ENCODE measurements around the gene RPTOR. TPM values are rescaled to one million over a fixed set of nuclear protein-coding genes. Genes with fewer than 3 reads are reported as not detected.
A peak's percentile ranks its signal among the peaks of the same experiment; 100 is the strongest.

The RPTOR gene
- total and polyA plus RNA-seq, 4 experiments from 2014 or later: 2.4 to 51.8 (median 29.6) TPM

DNA sequence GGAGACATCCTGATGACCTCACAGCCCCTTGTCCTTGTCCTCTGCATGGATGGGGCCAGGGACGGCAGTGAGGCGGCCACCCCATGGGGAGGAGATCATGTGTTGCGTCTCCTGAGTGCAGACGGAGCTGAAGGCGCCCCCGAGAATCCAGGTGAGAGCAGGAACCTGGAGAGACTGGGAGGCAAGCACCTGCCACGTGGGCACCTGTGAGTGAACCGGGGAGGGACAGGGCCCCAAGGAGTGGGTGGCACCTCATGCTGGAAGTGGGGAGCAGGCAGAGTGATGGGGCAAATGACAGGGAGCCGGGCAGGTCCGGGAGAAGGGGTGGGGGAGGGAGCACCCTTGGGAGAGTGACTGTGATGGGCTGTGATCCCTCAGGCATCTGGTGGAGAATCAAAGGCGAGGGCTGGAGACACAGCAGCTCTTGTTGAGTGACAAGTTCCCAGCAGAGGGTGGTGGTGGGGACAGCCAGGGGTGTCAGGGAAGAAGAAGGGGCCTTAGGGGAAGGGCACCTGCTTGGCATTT lies 272.7 kb downstream of the RPTOR start:
- Mint-ChIP-seq H3K9me3 (peaks cover 0 to 2% (median 0%) of the 10 kb centered on the region in 8 donors), H3K36me3 (peaks cover 6 to 12% of the 10 kb centered on the region in 2 donors), H3K27ac (peak overlapping the region in 2 of 7 donors; percentile 23 to 66), H3K4me3 (peak overlapping the region in 1 of 8 donors; percentile 55), H3K4me1 (peaks cover 21 to 59% (median 35%) of the 10 kb centered on the region in 4 donors), H3K27me3 (no peaks in the 10 kb centered on the region)
- H3K27me3 ChIP-seq (ENCODE audit: insufficient read depth, low read length): no peaks in the 10 kb centered on the region
- ChIA-PET CTCF (ENCODE audit: partially characterized antibody) (no interaction called here), POLR2A (ENCODE audit: partially characterized antibody) (no interaction called here)
- no peaks in the 10 kb centered on the region for H3K9me3 ChIP-seq (ENCODE audit: control insufficient read depth in 1 of 2, low read length in 2 of 2)
- H3K36me3 ChIP-seq (ENCODE audit: insufficient read depth, low read length): no peaks in the 10 kb centered on the region
- no peak overlapping the region for H3K4me3 ChIP-seq (ENCODE audit: low read length in 2 of 2)
- DNase-seq: no peak
- H3K4me1 ChIP-seq (ENCODE audit: insufficient read depth, low read length): peaks cover 24% of the 10 kb centered on the region
- intact Hi-C loops (cut with micrococcal nuclease): no loop called here
- H3K27ac ChIP-seq (ENCODE audit: low read depth, low read length): no peak overlapping the region

DNA sequence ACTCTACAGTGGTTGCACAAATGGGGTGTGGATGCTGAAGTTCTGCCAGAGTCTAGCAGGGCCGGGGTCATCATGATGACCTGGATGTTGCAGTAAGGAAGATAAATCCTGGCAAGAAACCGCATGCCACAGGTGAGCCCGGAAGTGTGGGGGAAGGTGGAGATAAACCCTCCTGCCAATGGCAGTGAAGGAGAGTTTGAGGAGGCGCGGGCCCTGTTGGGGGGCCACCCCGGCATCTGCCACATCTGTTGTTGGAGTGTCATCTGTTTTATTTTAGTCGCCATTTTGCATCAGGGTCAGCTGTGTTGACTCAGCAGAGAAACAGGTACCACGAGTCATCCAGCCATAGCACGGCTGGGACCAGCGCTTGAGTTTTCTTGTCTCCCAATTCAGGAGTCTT lies 273.2 kb downstream of the RPTOR start:
- Mint-ChIP-seq H3K36me3 (peaks cover 11 to 16% of the 10 kb centered on the region in 2 donors), H3K27me3 (no peaks in the 10 kb centered on the region), H3K4me3 (peak overlapping the region in 1 of 8 donors; percentile 55), H3K27ac (peak overlapping the region in 3 of 7 donors; percentile 23 to 66 (median 42)), H3K9me3 (peaks cover 0 to 2% (median 0%) of the 10 kb centered on the region in 8 donors), H3K4me1 (peaks cover 22 to 54% (median 33%) of the 10 kb centered on the region in 4 donors)
- intact Hi-C loops (cut with micrococcal nuclease): no loop called here
- POLR2A ChIA-PET (ENCODE audit: partially characterized antibody): no interaction called here
- H3K9me3 ChIP-seq (ENCODE audit: control insufficient read depth in 1 of 2, low read length in 2 of 2): no peaks in the 10 kb centered on the region
- H3K36me3 ChIP-seq (ENCODE audit: insufficient read depth, low read length): peaks cover 3% of the 10 kb centered on the region
- no peak overlapping the region for H3K27ac ChIP-seq (ENCODE audit: low read depth, low read length)
- no peaks in the 10 kb centered on the region for H3K27me3 ChIP-seq (ENCODE audit: insufficient read depth, low read length)
- no peak overlapping the region for H3K4me3 ChIP-seq (ENCODE audit: low read length in 2 of 2)
- CTCF ChIA-PET (ENCODE audit: partially characterized antibody): no interaction called here
- no peak for DNase-seq
- peaks cover 19% of the 10 kb centered on the region for H3K4me1 ChIP-seq (ENCODE audit: insufficient read depth, low read length)

DNA sequence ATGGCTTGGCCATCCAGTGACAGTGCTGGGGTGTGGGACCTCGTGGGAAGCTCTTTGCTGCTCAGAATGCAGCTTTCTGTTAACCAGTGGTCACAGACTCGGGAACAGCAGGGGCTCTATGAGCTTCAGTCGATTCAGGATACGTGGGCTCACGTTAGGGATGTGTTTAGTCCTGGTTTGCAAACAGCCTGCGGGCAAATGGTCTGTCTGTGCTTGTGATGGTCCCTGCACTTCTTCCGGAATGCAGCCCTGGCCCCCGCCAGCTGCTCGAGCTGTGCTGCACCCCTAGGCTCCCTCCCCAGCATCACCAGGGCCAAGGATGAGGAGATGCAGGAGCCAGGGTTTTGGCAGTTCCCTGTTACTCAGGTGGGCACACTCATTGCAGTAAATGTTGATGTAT lies 274.2 kb downstream of the RPTOR start:
- Histone ChIP-seq H3K36me3 (ENCODE audit: insufficient read depth, low read length) (peaks cover 10% of the 10 kb centered on the region), H3K4me1 (ENCODE audit: insufficient read depth, low read length) (peaks cover 18% of the 10 kb centered on the region), H3K27me3 (ENCODE audit: insufficient read depth, low read length) (no peaks in the 10 kb centered on the region), H3K27ac (ENCODE audit: low read depth, low read length) (no peak overlapping the region), H3K4me3 (ENCODE audit: low read length in 2 of 2) (no peak overlapping the region), H3K9me3 (ENCODE audit: control insufficient read depth in 1 of 2, low read length in 2 of 2) (no peaks in the 10 kb centered on the region)
- intact Hi-C loops (cut with micrococcal nuclease): no loop called here
- peak overlapping the region in 1 of 7 donors; percentile 88 for H3K27ac Mint-ChIP-seq
- ChIA-PET CTCF (ENCODE audit: partially characterized antibody) (interaction anchor here (1.1 kb wide), 1 partner anchor 28 kb away, joined by 3 read pairs; no protein-coding TSS in a partner anchor), POLR2A (ENCODE audit: partially characterized antibody) (interaction anchor here (1.6 to 2.2 kb wide), 2 partner anchors 14 to 36 kb away, joined by 4 to 8 read pairs; no protein-coding TSS in a partner anchor)
- DNase-seq: no peak
- peaks cover 18 to 20% of the 10 kb centered on the region in 2 donors for H3K36me3 Mint-ChIP-seq
- H3K9me3 Mint-ChIP-seq: peaks cover 0 to 2% (median 0%) of the 10 kb centered on the region in 8 donors
- peak overlapping the region in 2 of 8 donors; percentile 66 to 76 for H3K4me3 Mint-ChIP-seq
- H3K27me3 Mint-ChIP-seq: no peaks in the 10 kb centered on the region
- H3K4me1 Mint-ChIP-seq: peaks cover 20 to 48% (median 29%) of the 10 kb centered on the region in 4 donors

DNA sequence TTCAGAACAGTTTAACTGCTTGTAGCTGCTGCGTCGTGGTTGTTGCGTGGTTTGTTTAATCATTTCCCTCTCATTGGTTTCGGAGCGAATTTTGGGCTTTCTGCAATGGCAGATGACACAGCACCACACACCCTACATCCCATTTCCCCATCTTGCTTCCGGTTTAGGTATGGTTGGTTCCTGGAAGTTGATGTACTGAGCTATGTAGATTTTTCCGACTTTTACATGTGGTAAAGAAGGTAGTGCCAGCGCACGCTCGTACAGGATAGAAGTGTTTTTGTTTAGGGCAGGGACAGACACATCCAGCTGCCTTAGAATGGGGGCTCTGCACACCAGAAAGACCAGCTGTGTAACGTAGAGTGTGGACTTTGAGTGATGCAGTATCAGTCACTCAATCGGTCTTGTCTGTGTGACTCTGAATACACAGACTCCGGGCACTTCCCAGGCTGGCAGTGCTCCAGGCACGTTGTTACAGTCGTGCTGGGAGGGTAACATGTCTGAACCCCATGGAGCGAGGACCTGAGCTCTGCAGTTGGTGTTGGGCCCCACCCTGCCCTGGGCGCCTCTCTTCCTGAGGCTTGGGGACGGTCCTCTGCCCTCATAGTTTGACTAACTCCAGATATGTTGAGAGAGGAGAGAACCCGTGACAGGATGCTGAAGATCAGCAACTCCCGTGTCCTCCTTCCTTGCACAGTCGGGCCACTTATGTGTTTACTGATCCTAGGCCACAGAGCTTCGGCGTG lies 275.0 kb downstream of the RPTOR start:
- Histone ChIP-seq H3K36me3 (ENCODE audit: insufficient read depth, low read length) (peaks cover 10% of the 10 kb centered on the region), H3K27me3 (ENCODE audit: insufficient read depth, low read length) (no peaks in the 10 kb centered on the region), H3K4me3 (ENCODE audit: low read length in 2 of 2) (no peak overlapping the region), H3K9me3 (ENCODE audit: control insufficient read depth in 1 of 2, low read length in 2 of 2) (no peaks in the 10 kb centered on the region), H3K4me1 (ENCODE audit: insufficient read depth, low read length) (peaks cover 18% of the 10 kb centered on the region), H3K27ac (ENCODE audit: low read depth, low read length) (no peak overlapping the region)
- DNase-seq: no peak
- Mint-ChIP-seq H3K9me3 (peaks cover 0 to 2% (median 0%) of the 10 kb centered on the region in 8 donors), H3K4me1 (peaks cover 20 to 42% (median 26%) of the 10 kb centered on the region in 4 donors), H3K27ac (peak overlapping the region; percentile 31 to 88 (median 81)), H3K4me3 (peak overlapping the region in 7 of 8 donors; percentile 0 to 76 (median 60)), H3K27me3 (no peaks in the 10 kb centered on the region), H3K36me3 (peaks cover 18 to 27% of the 10 kb centered on the region in 2 donors)
- intact Hi-C loops (cut with micrococcal nuclease): no loop called here
- ChIA-PET CTCF (ENCODE audit: partially characterized antibody) (interaction anchor here (1.1 kb wide), 1 partner anchor 28 kb away, joined by 3 read pairs; no protein-coding TSS in a partner anchor), POLR2A (ENCODE audit: partially characterized antibody) (interaction anchor here (1.2 to 2.2 kb wide), 3 partner anchors 14 to 37 kb away, joined by 3 to 8 read pairs (median 4); no protein-coding TSS in a partner anchor)

DNA sequence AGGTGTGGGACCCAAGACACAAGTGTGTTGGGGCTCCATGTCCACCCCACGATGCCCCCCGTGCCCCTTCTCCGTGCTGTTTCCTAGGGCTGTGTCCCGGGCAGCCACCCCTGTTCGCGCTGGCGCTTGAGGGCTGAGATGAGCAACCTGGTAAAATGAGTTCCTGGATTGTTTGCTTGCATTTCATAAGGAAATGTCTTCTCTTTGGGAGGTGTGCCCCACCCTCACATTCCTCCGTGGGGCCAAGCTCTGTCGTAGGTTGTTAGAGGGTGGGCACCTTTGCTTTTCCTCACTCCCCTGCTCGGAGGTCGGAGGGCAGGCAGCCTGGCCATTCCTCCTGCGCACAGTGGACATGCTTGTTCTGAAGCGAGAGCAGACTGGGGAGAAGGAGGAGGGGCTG lies 275.7 kb downstream of the RPTOR start:
- H3K4me3 Mint-ChIP-seq: peak overlapping the region in 3 of 8 donors; percentile 47 to 76 (median 64)

DNA sequence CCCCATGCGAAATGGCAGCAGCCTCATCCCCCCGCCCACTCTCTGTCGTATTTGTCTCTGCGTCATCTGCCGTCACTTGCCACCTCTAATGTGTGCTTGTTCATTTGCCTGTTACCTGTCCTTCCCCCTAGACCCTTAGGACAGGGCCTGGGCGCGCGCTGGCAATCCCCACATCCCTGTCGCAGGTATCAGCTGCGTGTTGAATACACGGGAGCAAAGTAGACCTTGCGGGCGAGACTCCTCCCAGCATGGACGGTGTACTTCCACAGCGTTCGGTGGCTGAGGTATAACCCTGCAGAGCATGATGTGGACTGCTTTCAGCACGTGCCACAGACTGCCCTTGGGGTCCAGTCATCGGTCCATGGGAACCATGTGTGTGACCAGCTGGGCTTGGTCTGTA lies 276.9 kb downstream of the RPTOR start:
- no peak overlapping the region for H3K4me3 Mint-ChIP-seq
- no peaks in the 10 kb centered on the region for H3K27me3 Mint-ChIP-seq
- peaks cover 10% of the 10 kb centered on the region for H3K36me3 ChIP-seq (ENCODE audit: insufficient read depth, low read length)
- ChIA-PET POLR2A (ENCODE audit: partially characterized antibody) (interaction anchor here (1.2 kb wide), 1 partner anchor 9 kb away, joined by 3 read pairs; no protein-coding TSS in a partner anchor), CTCF (ENCODE audit: partially characterized antibody) (no interaction called here)
- no peaks in the 10 kb centered on the region for H3K9me3 Mint-ChIP-seq
- no peak overlapping the region for H3K27ac ChIP-seq (ENCODE audit: low read depth, low read length)
- no peak overlapping the region for H3K4me3 ChIP-seq (ENCODE audit: low read length in 2 of 2)
- H3K36me3 Mint-ChIP-seq: peaks cover 19 to 28% of the 10 kb centered on the region in 2 donors
- no peak for DNase-seq
- H3K27me3 ChIP-seq (ENCODE audit: insufficient read depth, low read length): no peaks in the 10 kb centered on the region
- no peaks in the 10 kb centered on the region for H3K9me3 ChIP-seq (ENCODE audit: control insufficient read depth in 1 of 2, low read length in 2 of 2)
- H3K4me1 ChIP-seq (ENCODE audit: insufficient read depth, low read length): peaks cover 18% of the 10 kb centered on the region
- peaks cover 18 to 27% (median 24%) of the 10 kb centered on the region in 4 donors for H3K4me1 Mint-ChIP-seq
- peak overlapping the region in 3 of 7 donors; percentile 32 to 75 (median 56) for H3K27ac Mint-ChIP-seq
- intact Hi-C loops (cut with micrococcal nuclease): no loop called here

More for the DNA sequence above, 275.7 kb downstream of the RPTOR start:
- H3K27me3 Mint-ChIP-seq: no peaks in the 10 kb centered on the region
- H3K4me3 ChIP-seq (ENCODE audit: low read length in 2 of 2): no peak overlapping the region
- H3K9me3 Mint-ChIP-seq: peaks cover 0 to 2% (median 0%) of the 10 kb centered on the region in 8 donors
- no peaks in the 10 kb centered on the region for H3K9me3 ChIP-seq (ENCODE audit: control insufficient read depth in 1 of 2, low read length in 2 of 2)
- H3K36me3 ChIP-seq (ENCODE audit: insufficient read depth, low read length): peaks cover 10% of the 10 kb centered on the region
- peaks cover 18 to 35% (median 24%) of the 10 kb centered on the region in 4 donors for H3K4me1 Mint-ChIP-seq
- H3K27me3 ChIP-seq (ENCODE audit: insufficient read depth, low read length): no peaks in the 10 kb centered on the region
- ChIA-PET POLR2A (ENCODE audit: partially characterized antibody) (interaction anchor here (1.2 to 2.2 kb wide), 4 partner anchors 8 to 37 kb away, joined by 3 to 8 read pairs (median 4); no protein-coding TSS in a partner anchor), CTCF (ENCODE audit: partially characterized antibody) (no interaction called here)
- H3K4me1 ChIP-seq (ENCODE audit: insufficient read depth, low read length): peaks cover 18% of the 10 kb centered on the region
- H3K27ac Mint-ChIP-seq: peak overlapping the region in 3 of 7 donors; percentile 61 to 88 (median 81)
- no peak for DNase-seq
- peaks cover 19 to 28% of the 10 kb centered on the region in 2 donors for H3K36me3 Mint-ChIP-seq
- H3K27ac ChIP-seq (ENCODE audit: low read depth, low read length): no peak overlapping the region
- intact Hi-C loops (cut with micrococcal nuclease): no loop called here

All from CD4-positive, alpha-beta memory T cell (primary cell).